GM18873 (cell line): Measurements from ENCODE around the gene PRICKLE1.

Experiments
- ATAC-seq: cut with Tn5 transposase; IDR thresholded peaks from one replicate; pipeline ENCODE4 v1.9.1; 2021; ENCODE audit warnings: mild to moderate bottlenecking, moderate library complexity, moderate number of reproducible peaks; ENCODE audit not compliant: unreplicated experiment, low FRiP score

The PRICKLE1 gene

GRCh38 chr12:42589465-42590329 lies at the start of gene PRICKLE1:
PRICKLE1 (minus strand) TSS chr12:42589746; CDS start chr12:42472516, 117,230 bp downstream.
- ATAC-seq = no peak

GRCh38 chr12:42638697-42639096 lies 49.2 kb upstream of the PRICKLE1 start:
- ATAC-seq = no peak

GRCh38 chr12:42638011-42638410 lies 48.5 kb upstream of the PRICKLE1 start:
- ATAC-seq = no peak

DNA sequence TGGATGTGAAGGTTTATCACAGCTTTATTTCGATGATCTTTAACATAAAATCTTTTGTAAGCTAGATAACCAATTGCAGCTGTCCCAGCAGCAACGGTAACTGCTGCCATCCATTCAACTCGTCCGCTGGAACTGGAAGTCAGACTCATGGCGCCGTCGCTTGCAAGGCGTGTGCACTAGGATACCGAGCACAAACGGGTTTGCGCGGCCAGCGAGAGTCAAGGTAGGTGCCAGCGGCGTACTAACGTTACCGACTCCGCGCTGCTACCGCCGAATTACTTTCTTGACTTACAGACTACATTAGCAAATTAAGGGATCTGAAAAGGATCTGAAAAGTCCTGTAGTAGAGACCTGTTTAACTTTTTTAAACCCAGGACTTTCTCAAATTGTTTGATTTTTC lies 47.4 kb upstream of the PRICKLE1 start:
- ATAC-seq = no peak

GRCh38 chr12:42633594-42633993 lies 44.0 kb upstream of the PRICKLE1 start:
- no peak for ATAC-seq

DNA sequence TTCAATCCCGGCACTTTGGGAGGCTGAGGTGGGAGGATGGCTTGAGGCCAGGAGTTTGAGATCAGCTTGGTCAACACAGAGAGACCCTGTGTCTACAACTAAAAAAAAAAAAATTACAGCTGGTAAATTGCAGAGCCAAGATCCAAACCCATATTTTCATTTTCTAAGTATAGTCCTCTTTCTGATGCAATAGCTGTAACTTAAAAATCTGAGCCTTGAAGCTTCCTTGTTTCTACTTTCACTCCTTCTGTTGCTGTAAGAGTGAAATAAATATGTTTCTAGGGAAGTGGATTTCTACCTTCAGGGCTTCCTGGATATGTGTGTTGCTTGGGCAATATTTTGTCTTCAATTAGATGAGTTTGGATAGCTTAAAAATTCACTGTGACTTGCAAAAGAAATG lies 42.0 kb upstream of the PRICKLE1 start:
- no peak for ATAC-seq

DNA sequence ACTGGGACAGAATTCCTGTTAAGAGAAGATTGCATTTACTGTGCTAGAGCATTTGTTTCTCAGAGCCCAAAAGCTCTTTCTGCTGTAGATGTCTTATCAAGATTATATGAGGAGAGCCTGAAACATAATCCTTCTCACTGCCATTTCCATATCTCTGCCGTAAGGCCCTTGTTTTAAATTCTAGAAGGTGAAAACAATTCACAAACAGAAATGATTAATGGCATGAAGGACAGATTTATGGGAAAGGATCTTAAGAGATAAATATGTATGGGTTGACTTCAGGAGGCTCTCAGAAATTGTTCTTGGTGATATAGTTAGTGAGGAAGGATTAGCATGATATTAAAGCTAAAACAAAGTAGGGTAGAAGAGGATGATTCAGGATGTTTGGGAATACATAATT lies 40.8 kb upstream of the PRICKLE1 start:
- no peak for ATAC-seq

GRCh38 chr12:42627151-42627550 lies 37.6 kb upstream of the PRICKLE1 start:
- ATAC-seq = no peak

DNA sequence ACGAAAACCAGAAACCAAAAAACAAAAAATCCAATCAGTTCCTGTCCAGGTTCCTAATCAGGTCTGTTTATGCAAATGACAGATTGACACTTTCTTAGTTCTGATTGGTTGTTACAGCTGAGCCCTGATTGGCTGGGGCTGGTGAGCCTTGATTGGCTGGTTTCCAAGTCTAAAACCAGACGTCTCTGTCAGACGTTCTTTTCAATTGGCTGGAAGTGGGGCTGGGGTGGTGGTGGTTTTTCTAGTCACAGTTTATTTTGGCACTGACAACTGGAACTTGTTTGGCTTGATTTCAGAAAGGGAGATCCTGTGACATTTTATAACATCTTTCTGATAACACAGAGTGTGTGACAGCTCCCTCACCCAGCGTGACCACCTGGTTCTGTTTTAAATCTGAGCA lies 36.1 kb upstream of the PRICKLE1 start:
- no peak for ATAC-seq

- ATAC-seq = no peak
Measured at GRCh38 chr12:42617622-42618021, 28.1 kb upstream of the PRICKLE1 start.

- no peak for ATAC-seq
Measured at GRCh38 chr12:42615006-42615405, 25.5 kb upstream of the PRICKLE1 start.

- ATAC-seq = no peak
Measured at GRCh38 chr12:42612231-42612613, 22.7 kb upstream of the PRICKLE1 start.

DNA sequence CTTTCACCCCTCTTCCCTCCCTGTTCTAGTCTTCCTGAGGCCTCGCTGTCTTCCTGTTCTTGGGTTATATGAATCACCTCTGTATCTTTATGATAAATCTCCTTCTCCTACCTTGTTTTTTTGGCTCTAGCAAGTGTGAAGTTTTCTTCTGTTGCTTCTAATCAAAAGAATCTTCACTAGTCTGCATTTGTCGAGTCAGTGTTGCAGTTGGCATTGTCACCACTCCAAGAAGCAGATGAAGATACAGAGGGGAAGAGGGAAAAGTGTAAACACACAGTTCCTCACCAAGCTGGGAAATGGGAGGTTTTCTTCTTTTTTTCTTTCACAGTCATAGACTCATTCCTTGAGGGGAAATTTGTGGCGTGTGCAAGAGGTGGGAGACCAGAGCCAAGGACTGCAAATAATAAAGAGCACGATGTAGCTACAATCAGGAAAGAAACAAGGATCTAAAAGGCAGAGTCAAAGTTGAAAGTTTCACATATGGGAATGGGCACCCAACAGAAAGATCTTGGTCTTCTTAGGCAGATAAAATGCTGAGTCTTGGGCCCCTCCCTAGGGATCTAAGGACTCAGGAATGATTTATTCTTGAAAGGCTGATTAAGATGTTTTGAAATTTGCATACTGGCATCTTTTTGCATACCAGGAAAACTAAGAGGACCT lies 22.2 kb upstream of the PRICKLE1 start:
- no peak for ATAC-seq

- no peak for ATAC-seq
Measured at GRCh38 chr12:42609605-42610004, 20.1 kb upstream of the PRICKLE1 start.

GRCh38 chr12:42608196-42608825 lies 18.8 kb upstream of the PRICKLE1 start:
- no peak for ATAC-seq

GRCh38 chr12:42607584-42608058 lies 18.1 kb upstream of the PRICKLE1 start:
- ATAC-seq = no peak

- no peak for ATAC-seq
Measured at GRCh38 chr12:42606471-42606870, 16.9 kb upstream of the PRICKLE1 start.

DNA sequence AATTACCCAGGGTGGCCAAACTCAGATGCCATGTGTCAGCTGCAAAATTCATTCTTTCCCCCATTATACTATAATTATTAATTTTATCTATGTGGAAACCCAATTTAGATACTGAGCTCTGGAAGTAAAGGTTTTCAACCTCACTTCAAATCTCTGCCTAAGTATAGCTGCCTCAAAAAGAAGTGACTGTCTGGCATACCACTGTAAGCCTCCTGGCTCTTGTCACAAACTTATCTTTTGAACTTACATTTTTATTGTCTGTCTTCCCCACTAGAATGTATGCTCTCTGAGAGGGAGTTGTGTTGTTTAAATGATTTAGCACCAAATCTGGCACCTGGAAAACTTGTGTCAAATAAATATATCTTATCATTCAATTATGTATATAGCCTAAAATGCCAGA lies 16.1 kb upstream of the PRICKLE1 start:
- no peak for ATAC-seq

DNA sequence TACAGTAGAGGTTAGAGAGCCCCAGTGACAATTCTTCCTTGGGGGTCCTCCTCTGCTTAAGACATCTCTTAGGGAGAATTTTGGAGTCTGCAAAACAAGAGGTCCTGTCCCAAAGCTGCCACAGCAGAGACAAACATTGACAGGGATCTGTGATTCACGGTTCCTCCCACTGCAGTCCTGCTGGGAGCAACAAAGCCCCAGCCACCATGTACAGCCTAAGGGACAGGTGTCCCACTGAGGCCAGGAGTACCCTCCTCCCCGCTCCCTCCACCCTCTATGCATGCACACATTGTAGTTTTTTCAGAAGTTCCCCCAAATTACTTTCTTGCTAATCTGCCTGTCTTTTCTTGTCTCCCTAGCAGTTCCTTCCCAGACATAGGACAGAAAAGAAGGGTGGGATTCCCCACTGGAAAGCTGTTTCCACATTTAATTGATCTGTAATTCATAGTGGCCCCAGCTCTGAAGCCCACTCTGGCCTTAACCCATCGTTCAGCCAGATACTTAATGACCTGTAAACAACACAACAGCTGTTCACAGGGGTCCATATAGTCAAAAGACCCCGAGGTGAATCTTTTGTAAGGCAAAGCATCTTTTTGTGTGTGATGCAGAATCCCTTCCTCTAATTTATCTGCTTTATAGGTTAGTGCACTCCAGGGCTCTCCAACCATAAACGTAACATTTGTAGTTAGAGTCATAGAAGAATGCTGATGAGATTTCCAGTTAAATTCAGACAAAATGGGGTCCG lies 13.9 kb upstream of the PRICKLE1 start:
- ATAC-seq = no peak

DNA sequence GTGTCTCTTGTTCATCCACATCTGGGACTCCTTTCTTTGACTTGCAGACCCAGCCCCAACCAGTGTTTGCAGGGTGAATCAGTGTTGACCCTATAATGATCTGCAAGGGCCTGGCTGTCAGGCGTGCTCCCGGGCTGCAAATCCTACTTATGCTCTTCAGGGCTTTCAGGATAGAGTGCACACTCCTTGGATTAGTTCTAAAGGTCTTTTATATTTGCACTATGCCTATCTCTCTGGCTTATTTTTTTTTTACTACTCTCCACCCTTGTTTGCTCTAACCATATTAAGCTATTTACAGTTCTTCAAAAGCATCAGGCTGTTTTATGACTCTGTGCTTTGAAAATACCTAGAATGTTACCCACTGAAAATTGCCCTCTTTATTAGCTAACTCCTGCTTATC lies 4.3 kb upstream of the PRICKLE1 start:
- ATAC-seq = no peak
